NCI-H1694 (cell line): ENCODE measurements around the gene EFCAB8.
"Not testable (repeated sequence)": the region's sequence is repeated elsewhere in the genome, so short reads cannot be mapped to it uniquely, and the experiment has no call there.

ENCODE experiments used
- DNase-seq: peaks from one replicate; lab custom pipeline; 2025; lab: John Stamatoyannopoulos, UW

Gene EFCAB8

DNA sequence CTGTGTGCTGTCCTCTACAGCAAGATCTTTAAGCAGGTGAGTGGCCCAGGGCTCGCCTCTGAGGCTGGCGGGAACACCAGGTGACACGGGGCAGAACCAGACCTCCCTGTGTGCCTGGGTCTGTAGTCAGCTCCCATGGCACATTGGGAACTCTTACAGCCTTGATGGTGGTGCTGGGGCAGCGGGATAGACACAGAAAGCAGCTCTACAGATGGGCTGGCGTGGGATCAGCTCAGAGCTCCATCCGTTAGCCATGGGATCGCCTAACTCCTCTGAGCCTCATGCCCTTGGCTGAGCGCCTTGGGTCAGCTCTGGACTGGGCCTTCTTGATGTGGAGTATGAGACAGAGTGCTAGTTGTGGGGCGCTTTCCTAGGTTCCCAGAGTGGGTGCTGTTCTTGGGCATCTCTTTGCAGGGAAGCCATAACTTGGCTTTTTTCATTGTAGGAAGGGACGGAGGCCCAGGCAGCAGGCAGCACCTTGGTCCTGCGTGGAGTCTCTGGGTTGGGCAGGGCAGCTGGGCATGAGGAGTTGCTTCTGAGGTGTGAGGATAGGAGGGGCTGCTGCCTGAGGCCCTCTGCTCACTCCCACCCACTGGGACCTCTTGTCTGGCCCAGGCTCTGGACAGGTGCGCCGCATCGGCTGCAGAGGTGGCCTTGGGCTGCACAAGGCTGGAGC is 51.3 kb downstream of the EFCAB8 start:
- no peak for DNase-seq

DNA sequence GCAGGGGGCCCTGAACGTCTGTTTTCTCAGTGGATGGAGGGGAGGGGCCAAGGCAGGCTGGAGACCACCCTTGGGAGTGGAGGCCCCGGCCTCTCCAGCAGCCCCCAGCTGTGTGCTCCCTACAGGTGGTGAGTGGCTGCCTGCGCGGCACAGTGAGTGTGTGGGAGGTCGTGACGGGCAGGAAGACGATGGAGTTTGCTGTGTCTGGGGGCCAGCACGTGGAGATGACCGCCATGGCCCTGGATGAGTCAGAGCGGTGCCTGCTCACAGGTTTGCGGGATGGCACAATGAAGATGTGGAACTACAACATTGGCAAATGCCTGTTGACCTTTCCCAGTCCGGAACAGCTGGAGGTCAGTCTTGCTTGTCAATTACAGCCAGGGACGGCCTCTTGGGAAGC is 52.6 kb downstream of the EFCAB8 start:
- no peak for DNase-seq

- no peak for DNase-seq
Measured at GRCh38 chr20:32912688-32913087, 54.0 kb downstream of the EFCAB8 start.

DNA sequence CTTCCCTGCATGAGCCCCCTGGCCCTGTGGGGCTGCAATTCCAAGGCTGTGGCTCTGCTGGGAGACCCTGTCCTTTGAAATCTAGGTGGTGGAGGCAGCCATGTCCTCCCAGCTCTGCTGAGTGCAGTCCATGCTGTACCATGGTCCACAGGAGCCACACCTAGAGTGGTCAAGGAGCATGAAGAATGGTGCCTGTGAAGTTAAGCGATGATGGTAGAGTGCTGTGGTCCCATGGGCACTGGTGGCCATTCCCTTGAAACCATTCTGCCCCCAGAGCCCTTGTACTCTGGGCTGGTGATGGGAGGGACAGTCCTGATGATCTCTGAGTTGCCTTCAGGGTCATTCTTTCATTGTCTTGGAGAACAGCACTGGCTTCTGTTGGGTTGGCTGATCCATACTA is 55.3 kb downstream of the EFCAB8 start:
- DNase-seq: no peak

GRCh38 chr20:32917191-32917950 is 58.6 kb downstream of the EFCAB8 start:
- no peak for DNase-seq

- DNase-seq: no peak
Measured at GRCh38 chr20:32918296-32918695, 59.6 kb downstream of the EFCAB8 start.

GRCh38 chr20:32918751-32919150 is 60.0 kb downstream of the EFCAB8 start:
- DNase-seq: no peak

DNA sequence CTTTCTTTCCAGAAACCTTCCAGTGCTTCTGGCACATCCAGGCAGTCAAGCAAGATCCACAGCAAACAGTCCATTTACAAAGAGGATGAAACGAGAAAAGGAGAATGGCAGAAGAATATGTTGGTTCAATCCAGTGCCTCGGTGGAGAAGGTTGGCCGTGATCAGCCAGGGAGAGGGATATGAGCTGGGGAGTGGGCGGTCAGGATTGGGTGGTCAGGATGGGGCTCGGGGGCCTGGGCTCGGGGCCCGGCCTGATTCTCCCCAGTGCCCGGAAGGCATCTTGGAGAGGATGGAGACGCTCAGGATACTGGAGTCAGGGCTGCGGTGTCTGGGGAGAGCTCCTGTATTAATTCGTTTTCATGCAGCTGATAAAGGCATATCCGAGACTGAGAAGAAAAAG is 61.3 kb downstream of the EFCAB8 start:
- no peak for DNase-seq

- DNase-seq: no peak
Measured at GRCh38 chr20:32920530-32921298, 62.0 kb downstream of the EFCAB8 start.

- DNase-seq: no peak
Measured at GRCh38 chr20:32922466-32922865, 63.7 kb downstream of the EFCAB8 start.

DNA sequence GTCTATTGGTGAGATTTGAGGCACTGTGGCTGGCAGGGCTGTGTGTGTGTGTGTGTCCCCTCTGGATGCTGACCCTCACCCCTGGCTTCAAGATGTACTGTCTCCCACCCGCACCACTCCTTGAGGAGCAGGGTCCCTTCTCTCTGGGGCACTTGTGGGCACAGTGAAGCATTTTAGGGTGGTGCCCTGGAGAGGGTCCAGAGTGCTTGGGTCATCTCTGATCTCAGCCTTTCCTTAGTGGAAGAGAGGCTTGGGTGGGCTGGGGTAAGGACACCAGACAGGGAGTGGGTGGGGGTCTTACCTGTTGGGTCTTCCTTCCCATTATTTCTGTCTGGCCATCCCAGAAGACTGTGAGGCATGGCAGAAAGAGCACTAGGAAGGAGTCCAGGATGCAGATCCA is 66.1 kb downstream of the EFCAB8 start:
- DNase-seq: no peak

DNA sequence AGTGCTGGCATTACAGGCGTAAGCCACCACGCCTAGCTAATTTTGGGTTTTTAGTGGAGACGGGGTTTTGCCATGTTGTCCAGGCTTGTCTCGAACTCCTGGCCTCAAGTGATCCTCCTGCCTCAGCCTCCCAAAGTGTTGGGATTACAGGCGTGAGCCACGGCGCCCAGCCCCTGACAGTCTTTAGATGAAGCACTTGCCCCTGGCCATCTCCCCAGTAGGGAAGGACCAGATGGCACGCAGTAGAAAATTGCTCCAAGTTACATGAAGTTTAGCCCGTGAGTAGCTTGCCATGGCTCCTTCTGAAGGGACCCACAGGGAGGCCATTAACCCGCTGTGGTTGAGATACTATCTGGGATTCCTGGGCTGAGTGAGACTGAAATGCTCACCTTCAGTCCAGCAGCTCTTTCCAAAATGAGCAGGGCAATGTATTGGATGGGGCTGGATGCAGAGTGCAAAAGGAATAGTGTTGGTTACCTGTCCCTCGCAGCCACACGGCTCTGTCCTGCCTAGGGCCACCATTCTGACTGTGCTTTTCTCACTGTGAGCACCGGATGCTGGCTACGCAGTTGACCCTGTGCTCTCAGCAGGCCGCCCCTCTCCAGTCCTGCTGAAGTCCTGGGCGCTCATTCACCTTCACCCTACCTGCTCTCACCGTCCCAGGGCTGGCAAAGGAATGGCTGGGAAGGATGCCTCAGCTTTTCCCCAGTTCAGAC is 66.9 kb downstream of the EFCAB8 start:
- DNase-seq: no peak

DNA sequence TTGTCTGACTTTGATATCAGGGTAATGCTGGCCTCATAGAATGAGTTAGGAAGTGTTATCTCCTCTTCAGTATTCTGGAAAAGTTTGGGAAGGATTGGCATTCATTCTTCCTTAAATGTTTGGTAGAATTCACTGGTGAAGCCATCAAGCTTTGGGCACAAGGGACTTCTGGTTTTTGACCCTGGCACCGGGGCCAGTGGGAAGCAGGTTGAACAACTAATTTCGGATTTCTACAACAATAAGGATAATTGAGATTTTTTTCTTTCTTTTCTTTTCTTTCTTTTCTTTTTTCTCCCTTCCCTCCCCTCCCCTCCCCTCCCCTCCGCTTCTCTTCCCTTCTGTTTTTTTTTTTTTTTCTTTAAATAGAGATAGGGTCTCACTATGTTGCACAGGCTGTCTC is 70.4 kb downstream of the EFCAB8 start:
- DNase-seq: no peak

- DNase-seq: no peak
Measured at GRCh38 chr20:32930181-32930580, 71.5 kb downstream of the EFCAB8 start.

DNA sequence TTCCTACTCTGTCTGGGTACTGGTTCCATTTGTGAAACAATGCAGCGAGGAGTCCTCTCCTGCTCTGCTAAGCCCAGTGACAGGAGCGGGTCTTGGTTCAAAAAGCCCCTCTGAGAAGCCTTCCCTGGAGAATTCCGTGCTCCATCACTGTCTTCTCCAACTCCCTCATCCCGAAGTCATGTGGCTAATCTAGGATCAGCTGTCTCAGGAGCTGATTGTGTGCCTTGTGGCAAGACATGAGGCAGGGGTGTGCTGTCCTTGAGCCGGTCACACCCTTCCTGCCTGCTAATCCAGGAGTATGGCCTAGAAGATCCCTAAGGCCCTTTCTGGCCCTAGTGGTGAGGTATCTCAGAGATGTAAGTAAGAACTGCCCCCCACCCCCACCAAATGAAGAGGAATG is 72.0 kb downstream of the EFCAB8 start:
- no peak for DNase-seq

DNA sequence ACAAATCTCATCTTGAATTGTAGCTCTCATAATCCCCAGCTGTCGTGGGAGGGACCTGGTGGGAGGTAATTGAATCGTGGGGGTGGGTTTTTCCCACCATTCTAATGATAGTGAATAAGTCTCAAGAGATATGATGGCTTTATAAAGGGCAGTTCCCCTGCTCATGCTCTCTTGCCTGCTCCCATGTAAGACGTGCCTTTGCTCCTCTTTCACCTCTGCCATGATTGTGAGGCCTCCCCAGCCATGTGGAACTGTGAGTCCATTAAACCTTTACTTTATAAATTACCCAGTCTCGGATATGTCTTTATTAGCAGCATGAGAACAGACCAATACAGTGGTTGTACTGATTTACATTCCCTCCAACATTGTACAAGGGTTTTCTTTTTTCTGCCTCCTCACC is 75.9 kb downstream of the EFCAB8 start:
- DNase-seq: no peak

DNA sequence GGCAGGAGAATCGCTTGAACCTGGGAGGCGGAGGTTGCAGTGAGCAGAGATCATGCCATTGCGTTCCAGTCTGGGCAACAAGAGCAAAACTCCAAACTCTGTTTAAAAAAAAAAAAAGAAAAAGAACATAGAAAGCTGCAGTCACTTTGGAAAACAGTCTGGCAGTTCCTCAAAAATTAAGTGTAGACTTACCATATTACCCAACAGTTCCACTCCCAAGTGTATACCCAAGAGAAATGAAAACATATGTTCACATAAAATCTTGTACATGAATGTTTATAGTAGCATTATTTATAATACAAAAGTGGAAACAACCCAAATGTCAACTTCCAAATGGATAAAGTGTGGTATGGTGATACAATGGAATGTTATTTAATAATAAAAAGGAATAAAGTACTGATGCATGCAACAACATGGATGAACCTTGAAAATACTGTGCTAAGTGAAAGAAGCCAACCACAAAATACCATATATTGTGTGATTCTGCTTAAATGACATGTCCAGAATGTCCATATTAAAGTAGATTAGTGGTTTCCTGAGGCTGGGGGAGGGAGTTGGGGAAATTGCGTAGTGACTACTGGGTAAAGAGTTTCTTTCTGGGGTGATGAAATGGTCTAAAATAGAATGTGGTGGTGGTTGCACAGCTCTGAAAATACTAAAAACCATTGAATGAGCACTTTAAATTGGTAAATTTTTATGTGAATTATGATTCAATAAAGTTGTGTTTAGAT is 82.6 kb downstream of the EFCAB8 start:
- no peak for DNase-seq

- no peak for DNase-seq
Measured at GRCh38 chr20:32943490-32944052, 84.8 kb downstream of the EFCAB8 start.

GRCh38 chr20:32945710-32946221 is 87.0 kb downstream of the EFCAB8 start:
- DNase-seq: no peak

DNA sequence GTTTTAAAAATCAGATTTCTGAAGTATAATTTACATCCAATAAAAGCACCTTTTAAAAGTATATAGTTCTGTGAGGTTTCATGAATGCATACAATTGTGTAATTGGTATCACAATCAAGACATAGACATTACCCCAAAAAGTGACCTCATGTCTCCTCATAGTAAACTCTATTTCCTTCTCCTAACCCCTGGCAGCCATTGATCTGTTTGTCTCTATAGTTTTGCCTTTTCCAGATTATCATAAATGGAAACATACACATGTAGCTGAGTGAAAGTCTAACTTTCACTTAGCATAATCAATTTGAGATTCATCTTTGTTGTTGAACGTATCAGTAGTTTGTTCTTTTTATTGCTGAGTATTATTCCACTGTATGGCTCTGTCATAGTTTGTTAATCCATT is 87.9 kb downstream of the EFCAB8 start:
- no peak for DNase-seq

GRCh38 chr20:32950539-32950938 is 91.8 kb downstream of the EFCAB8 start:
- not testable (repeated sequence) for DNase-seq
